ENCODE results near the gene PALB2. TPM values are rescaled to one million over a fixed set of nuclear protein-coding genes. Genes with fewer than 3 reads are reported as not detected.

PALB2 gene
- polyA plus RNA-seq, 2 of the 4 experiments (the other 2 are of a cell fraction) = 13.9 to 17.4 TPM

- Histone ChIP-seq H3K9me3 (no peaks in the 10 kb centered on the region), H3K4me2 (no peak overlapping the region), H3K4me3 (no peak overlapping the region), H3K27ac (no peak overlapping the region), H3K4me1 (no peaks in the 10 kb centered on the region)
- TF ChIP-seq HEYL (CRISPR knock-in tag; IDR thresholded peaks at IDR 0.05) (no peak), EP300 (IDR thresholded peaks at IDR 0.05) (no peak), BHLHE40 (IDR thresholded peaks at IDR 0.05; ENCODE audit: low read depth, low read length) (no peak), ZNF302 (CRISPR knock-in tag; IDR thresholded peaks at IDR 0.05) (no peak), FOSB (CRISPR knock-in tag; IDR thresholded peaks at IDR 0.05) (no peak), HOXB5 (CRISPR knock-in tag; IDR thresholded peaks at IDR 0.05) (no peak), ZSCAN20 (CRISPR knock-in tag; IDR thresholded peaks at IDR 0.05) (no peak), BCL3 (IDR thresholded peaks at IDR 0.05) (no peak), JUNB (IDR thresholded peaks at IDR 0.05) (no peak), PHF8 (IDR thresholded peaks at IDR 0.05; ENCODE audit: borderline replicate concordance, low read depth) (no peak), HOXA7 (CRISPR knock-in tag; IDR thresholded peaks at IDR 0.05) (no peak), MAFK (IDR thresholded peaks at IDR 0.05; ENCODE audit: partially characterized antibody) (no peak), KDM1A (IDR thresholded peaks at IDR 0.05; ENCODE audit: low read depth) (no peak), CBX8 (IDR thresholded peaks at IDR 0.05) (no peak), SREBF2 (IDR thresholded peaks at IDR 0.05) (no peak)
- FAIRE-seq (no peak), DNase-seq (ENCODE audit: low read depth in 1 of 2, low spot score in 1 of 2) (no peak), ATAC-seq (no peak)
- WGBS (ENCODE audit: missing lambda C conversion rate) = 93% methylated on average over 8 of the region's 8 CpGs
- ChIA-PET POLR2A (no interaction called here), CTCF (interaction anchor here (0.7 to 5.1 kb wide), 5 partner anchors 9 to 26 kb away, joined by 3 to 20 read pairs (median 4); partner anchors contain the start of genes EARS2 and UBFD1)
Measured at GRCh38 chr16:23570992-23571632, 70.0 kb downstream of the PALB2 start.

- TF ChIP-seq PHF8 (IDR thresholded peaks at IDR 0.05; ENCODE audit: borderline replicate concordance, low read depth) (no peak), TP53 (CRISPR knock-in tag; IDR thresholded peaks at IDR 0.05) (no peak), RAD21 (conservative IDR thresholded peaks at IDR 0.05 in 1 of 2, IDR thresholded peaks at IDR 0.05 in 1 of 2) (no peak), MAZ (IDR thresholded peaks at IDR 0.05; ENCODE audit: borderline replicate concordance, low read depth, low read length) (no peak), SREBF2 (IDR thresholded peaks at IDR 0.05) (no peak), FOSB (CRISPR knock-in tag; IDR thresholded peaks at IDR 0.05) (no peak), MAX (IDR thresholded peaks at IDR 0.05) (no peak), CTCF (IDR thresholded peaks at IDR 0.05) (no peak), HOXA7 (CRISPR knock-in tag; IDR thresholded peaks at IDR 0.05) (no peak), NR3C1 (IDR thresholded peaks at IDR 0.05) (no peak)
- ChIA-PET CTCF (interaction anchor here (1.7 to 5.1 kb wide), 2 partner anchors 9 to 17 kb away, joined by 3 to 20 read pairs; partner anchors contain the start of genes EARS2 and UBFD1), POLR2A (no interaction called here)
- H3K4me2 ChIP-seq = no peak overlapping the region
- H3K27ac ChIP-seq = no peak overlapping the region
- no peaks in the 10 kb centered on the region for H3K9me3 ChIP-seq
- no peaks in the 10 kb centered on the region for H3K4me1 ChIP-seq
- DNase-seq (ENCODE audit: low read depth in 1 of 2, low spot score in 1 of 2) (no peak), ATAC-seq (peak; percentile 36 to 49; a peak in 3 of 6 replicates), FAIRE-seq (no peak)
- H3K4me3 ChIP-seq = no peak overlapping the region
- 90% methylated on average over 3 of the region's 3 CpGs for WGBS (ENCODE audit: missing lambda C conversion rate)
Measured at GRCh38 chr16:23567602-23568001, 73.5 kb downstream of the PALB2 start.

GRCh38 chr16:23566724-23567123 lies 74.4 kb downstream of the PALB2 start:
- TF ChIP-seq FOSL2 (IDR thresholded peaks at IDR 0.05) (no peak), FOSL2 (CRISPR knock-in tag; IDR thresholded peaks at IDR 0.05) (no peak), REST (IDR thresholded peaks at IDR 0.05) (no peak), SMC3 (IDR thresholded peaks at IDR 0.05) (no peak)
- FAIRE-seq (no peak), ATAC-seq (no peak), DNase-seq (ENCODE audit: low read depth in 1 of 2, low spot score in 1 of 2) (no peak)
- H3K9me3 ChIP-seq = no peaks in the 10 kb centered on the region
- H3K27ac ChIP-seq = no peak overlapping the region
- 90% methylated on average over 8 of the region's 8 CpGs for WGBS (ENCODE audit: missing lambda C conversion rate)
- ChIA-PET CTCF (interaction anchor here (1.7 to 2.2 kb wide), 2 partner anchors 9 to 18 kb away, joined by 3 to 6 read pairs; partner anchors contain the start of genes EARS2 and UBFD1), POLR2A (interaction anchor here (0.7 kb wide), 1 partner anchor 8 kb away, joined by 5 read pairs; no protein-coding TSS in a partner anchor)
- no peaks in the 10 kb centered on the region for H3K4me1 ChIP-seq
- H3K4me2 ChIP-seq = no peak overlapping the region
- no peak overlapping the region for H3K4me3 ChIP-seq

Measured in A549 (cell line).